ELF-1 (cell line): ENCODE results near the gene CCND2.
"Not testable (repeated sequence)": the region's sequence is repeated elsewhere in the genome, so short reads cannot be mapped to it uniquely, and the experiment has no call there.

Experiments
- DNase-seq: peaks from one replicate; pipeline ENCODE4 v3.0.0-alpha.2; 2016; ENCODE audit warnings: low read depth, low spot score

CCND2 gene

GRCh38 chr12:4273652-4274395, at the start of gene CCND2:
Gene CCND2, plus strand, starts transcription at chr12:4273762. Its CDS starts 279 bp downstream, at chr12:4274041.
- DNase-seq: peak; percentile 91

- DNase-seq: no peak
Measured at GRCh38 chr12:4224206-4224889, 49.2 kb upstream of the CCND2 start.

- DNase-seq: no peak
Measured at GRCh38 chr12:4225571-4225970, 48.0 kb upstream of the CCND2 start.

- no peak for DNase-seq
Measured at GRCh38 chr12:4227046-4227445, 46.5 kb upstream of the CCND2 start.

- DNase-seq: peak; percentile 28
Measured at GRCh38 chr12:4228122-4228580, 45.4 kb upstream of the CCND2 start.

GRCh38 chr12:4230526-4230925, 43.0 kb upstream of the CCND2 start:
- DNase-seq: no peak

GRCh38 chr12:4238577-4238976, 35.0 kb upstream of the CCND2 start:
- no peak for DNase-seq

- no peak for DNase-seq
Measured at GRCh38 chr12:4239746-4240145, 33.8 kb upstream of the CCND2 start.

- no peak for DNase-seq
Measured at GRCh38 chr12:4240161-4240783, 33.3 kb upstream of the CCND2 start.

- DNase-seq: no peak
Measured at GRCh38 chr12:4240981-4241380, 32.6 kb upstream of the CCND2 start.

- DNase-seq: no peak
Measured at GRCh38 chr12:4241592-4241991, 32.0 kb upstream of the CCND2 start.

- DNase-seq: peak; percentile 17
Measured at GRCh38 chr12:4242595-4242994, 31.0 kb upstream of the CCND2 start.

- no peak for DNase-seq
Measured at GRCh38 chr12:4243091-4243490, 30.5 kb upstream of the CCND2 start.

GRCh38 chr12:4243491-4244100, 30.0 kb upstream of the CCND2 start:
- DNase-seq: not testable (repeated sequence)

GRCh38 chr12:4244868-4245267, 28.7 kb upstream of the CCND2 start:
- no peak for DNase-seq

- DNase-seq: no peak
Measured at GRCh38 chr12:4245446-4245845, 28.1 kb upstream of the CCND2 start.

- DNase-seq: no peak
Measured at GRCh38 chr12:4246116-4246515, 27.4 kb upstream of the CCND2 start.

GRCh38 chr12:4250691-4251090, 22.9 kb upstream of the CCND2 start:
- no peak for DNase-seq

- DNase-seq: no peak
Measured at GRCh38 chr12:4251216-4251891, 22.2 kb upstream of the CCND2 start.

- DNase-seq: no peak
Measured at GRCh38 chr12:4251967-4252366, 21.6 kb upstream of the CCND2 start.

GRCh38 chr12:4252601-4253000, 21.0 kb upstream of the CCND2 start:
- DNase-seq: no peak
